H9 (cell line): ENCODE measurements around the gene GRIN2A. TPM values are rescaled to one million over a fixed set of nuclear protein-coding genes. Genes with fewer than 3 reads are reported as not detected.

Experiments used
- DNase-seq: peaks from one replicate; pipeline ENCODE4 v3.0.0-alpha.2; 2017
- H2AFZ ChIP-seq: one replicate; pipeline ENCODE4 v1.6.1; 2013; ENCODE audit warnings: mild to moderate bottlenecking, low read length, control low read depth, moderate library complexity
- H2AK5ac ChIP-seq: 2 replicates; pipeline ENCODE4 v1.6.1; 2013; ENCODE audit warnings: low read length, control low read depth, mixed read lengths; ENCODE audit not compliant: insufficient read length
- H2BK120ac ChIP-seq: one replicate; pipeline ENCODE4 v1.6.1; 2013; ENCODE audit warnings: low read depth, mild to moderate bottlenecking, low read length, control low read depth, inconsistent platforms; ENCODE audit not compliant: poor library complexity, severe bottlenecking
- H2BK12ac ChIP-seq: 2 replicates; pipeline ENCODE4 v1.6.1; 2013; ENCODE audit warnings: low read length, control low read depth, mixed read lengths, low read depth; ENCODE audit not compliant: insufficient read length
- H2BK15ac ChIP-seq: 2 replicates; pipeline ENCODE4 v1.6.1; 2013; ENCODE audit warnings: low read depth, low read length, control low read depth
- H2BK20ac ChIP-seq: one replicate; pipeline ENCODE4 v1.6.1; 2013; ENCODE audit warnings: low read depth, mild to moderate bottlenecking, low read length, control low read depth, inconsistent platforms; ENCODE audit not compliant: poor library complexity, severe bottlenecking
- H2BK5ac ChIP-seq: 2 replicates; pipeline ENCODE4 v1.6.1; 2013; ENCODE audit warnings: low read length, control low read depth, mixed read lengths; ENCODE audit not compliant: insufficient read length
- H3K14ac ChIP-seq: 2 replicates; pipeline ENCODE4 v1.6.1; 2013; ENCODE audit warnings: low read length, control low read depth; ENCODE audit not compliant: insufficient read depth
- H3K18ac ChIP-seq: 2 replicates; pipeline ENCODE4 v1.6.1; 2013; ENCODE audit warnings: low read depth, mild to moderate bottlenecking, mixed read lengths, low read length, control low read depth; ENCODE audit not compliant: insufficient read length
- H3K23ac ChIP-seq: 2 replicates; pipeline ENCODE4 v1.6.1; 2013; ENCODE audit warnings: low read length, control low read depth, mixed read lengths, low read depth; ENCODE audit not compliant: insufficient read length
- H3K23me2 ChIP-seq: 2 replicates; pipeline ENCODE4 v1.6.1; 2013; ENCODE audit warnings: low read depth, mild to moderate bottlenecking, mixed read lengths, low read length, control low read depth; ENCODE audit not compliant: insufficient read length, poor library complexity, severe bottlenecking
- H3K27ac ChIP-seq: 2 replicates; pipeline ENCODE4 v1.5.1; 2013; ENCODE audit warnings: low read length, control low read depth, mixed read lengths, low read depth; ENCODE audit not compliant: insufficient read length
- H3K27me3 ChIP-seq: 2 replicates; pipeline ENCODE4 v1.6.1; 2013; ENCODE audit warnings: low read length, control low read depth, inconsistent platforms; ENCODE audit not compliant: insufficient read depth
- H3K4ac ChIP-seq: 2 replicates; pipeline ENCODE4 v1.6.1; 2013; ENCODE audit warnings: low read depth, mild to moderate bottlenecking, control low read depth, inconsistent platforms, low read length, moderate library complexity
- H3K4me1 ChIP-seq: 2 replicates; pipeline ENCODE4 v1.6.1; 2013; ENCODE audit warnings: low read length, control low read depth, inconsistent platforms; ENCODE audit not compliant: insufficient read depth
- H3K4me2 ChIP-seq: 2 replicates; pipeline ENCODE4 v1.6.1; 2013; ENCODE audit warnings: low read length, control low read depth, mixed read lengths; ENCODE audit not compliant: insufficient read length, insufficient read depth
- H3K56ac ChIP-seq: 2 replicates; pipeline ENCODE4 v1.6.1; 2013; ENCODE audit warnings: low read depth, mild to moderate bottlenecking, mixed read lengths, low read length, control low read depth; ENCODE audit not compliant: insufficient read length
- H3K79me1 ChIP-seq: 2 replicates; pipeline ENCODE4 v1.6.1; 2013; ENCODE audit warnings: low read depth, mild to moderate bottlenecking, moderate library complexity, low read length, control low read depth, inconsistent platforms; ENCODE audit not compliant: insufficient read depth, poor library complexity, severe bottlenecking
- H3K79me2 ChIP-seq: 2 replicates; pipeline ENCODE4 v1.6.1; 2013; ENCODE audit warnings: low read length, control low read depth, inconsistent platforms; ENCODE audit not compliant: insufficient read depth
- H3K9ac ChIP-seq: 2 replicates; pipeline ENCODE4 v1.6.1; 2013; ENCODE audit warnings: low read length, control low read depth, mixed read lengths; ENCODE audit not compliant: insufficient read length; ENCODE audit errors: extremely low read depth
- H3K9me3 ChIP-seq: one replicate; pipeline ENCODE4 v1.6.1; 2013; ENCODE audit warnings: low read depth, low read length, inconsistent platforms; ENCODE audit not compliant: control insufficient read depth
- H3T11ph ChIP-seq: one replicate; pipeline ENCODE4 v1.6.1; 2013; ENCODE audit warnings: mild to moderate bottlenecking, low read length, control low read depth, inconsistent platforms
- H4K20me1 ChIP-seq: one replicate; pipeline ENCODE4 v1.6.1; 2013; ENCODE audit not compliant: control insufficient read depth, insufficient read length, insufficient read depth
- H4K5ac ChIP-seq: 2 replicates; pipeline ENCODE4 v1.6.1; 2013; ENCODE audit warnings: low read depth, mild to moderate bottlenecking, mixed read lengths, low read length, control low read depth; ENCODE audit not compliant: insufficient read length
- H4K8ac ChIP-seq: replicated peaks from 2 replicates; pipeline ENCODE4 v1.6.1; 2013; ENCODE audit warnings: low read length, control low read depth, mixed read lengths, low read depth; ENCODE audit not compliant: insufficient read length
- H4K91ac ChIP-seq: 2 replicates; pipeline ENCODE4 v1.6.1; 2013; ENCODE audit warnings: low read depth, mild to moderate bottlenecking, moderate library complexity, mixed read lengths, low read length, control low read depth; ENCODE audit not compliant: insufficient read length
- H3K27ac Mint-ChIP-seq, 3 experiments: 2 replicates in 2 of 3; 3 replicates in 1 of 3; pipeline ENCODE4 v1.8.0; 2020 to 2021; ENCODE audit warnings: mixed read lengths in 3 of 3, mild to moderate bottlenecking in 1 of 3, moderate library complexity in 1 of 3
- H3K27me3 Mint-ChIP-seq: 2 replicates; pipeline ENCODE4 v1.8.0; 2021; ENCODE audit warnings: low read depth, mild to moderate bottlenecking, moderate library complexity, mixed read lengths
- H3K36me3 Mint-ChIP-seq, 3 experiments: 2 replicates in 2 of 3; 3 replicates in 1 of 3; pipeline ENCODE4 v1.8.0; 2020 to 2021; ENCODE audit warnings: low read depth in 3 of 3, mixed read lengths in 3 of 3; ENCODE audit not compliant: insufficient read depth in 1 of 3
- H3K4me1 Mint-ChIP-seq, 2 experiments: 2 replicates each; pipeline ENCODE4 v1.8.0; 2020; ENCODE audit warnings: mixed read lengths in 2 of 2
- H3K4me3 Mint-ChIP-seq, 2 experiments: 2 replicates in 1 of 2; 3 replicates in 1 of 2; pipeline ENCODE4 v1.8.0; 2020 to 2021; ENCODE audit warnings: mild to moderate bottlenecking in 2 of 2, mixed read lengths in 2 of 2, moderate library complexity in 1 of 2
- H3K9me3 Mint-ChIP-seq, 2 experiments: 2 replicates in 1 of 2; 3 replicates in 1 of 2; pipeline ENCODE4 v1.8.0; 2020; ENCODE audit warnings: mild to moderate bottlenecking in 2 of 2, mixed read lengths in 2 of 2, moderate library complexity in 1 of 2
- WGBS: extraction: QIAGEN DNeasy Blood & Tissue Kit; methylation state at CpG from one replicate; pipeline ENCODE4 v1.1.7; 2013; ENCODE audit warnings: missing lambda C conversion rate, low lambda C conversion rate, mixed read lengths; ENCODE audit not compliant: insufficient read length; ENCODE audit errors: extremely low coverage; 5-methylcytosine and 5-hydroxymethylcytosine counted together
- total RNA-seq: library from RNA; stranded (reverse); gene quantifications from 2 replicates; pipeline ENCODE4 v1.2.1, GENCODE V29; 2021
- TF ChIP-seq, protein P1 (sequence below): fragments of 200-600 bp; sonication (generic); conservative IDR thresholded peaks from 3 replicates; pipeline ENCODE4 v1.8.0; 2021; ENCODE audit warnings: antibody characterized with exemption, mild to moderate bottlenecking

GRIN2A gene
- total RNA-seq, 1 experiment from 2014 or later, result 1.5 TPM

DNA sequence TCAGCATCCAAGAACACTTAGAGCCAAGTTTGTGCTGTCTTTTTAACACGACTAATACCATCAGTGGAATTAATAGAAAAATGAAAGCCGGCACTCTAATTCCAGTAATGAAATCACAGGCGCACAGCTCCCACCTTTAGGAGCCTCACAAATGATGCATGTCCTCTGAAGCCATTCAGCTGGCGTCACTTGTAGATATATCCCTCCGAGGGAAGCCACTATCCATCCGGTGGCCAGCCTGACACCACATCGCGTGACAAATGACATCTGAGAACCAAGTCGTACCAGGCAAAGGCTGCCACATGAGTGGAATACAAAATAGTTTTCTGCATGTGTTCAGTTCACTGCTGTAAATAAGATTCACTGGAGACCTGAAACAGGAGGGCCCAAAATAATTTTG lies 205.6 kb downstream of the GRIN2A start:
- Mint-ChIP-seq H3K9me3 (peaks cover 13 to 17% of the 10 kb centered on the region in 2 experiments), H3K27ac (no peak overlapping the region), H3K4me1 (peaks cover 22 to 29% of the 10 kb centered on the region in 2 experiments), H3K4me3 (no peak overlapping the region), H3K27me3 (peaks cover 31% of the 10 kb centered on the region), H3K36me3 (peaks cover 2 to 19% (median 9%) of the 10 kb centered on the region in 3 experiments; a peak in 4 of 7 replicates)
- Histone ChIP-seq H3K4me2 (no peak overlapping the region), H3K9ac (no peak overlapping the region), H4K5ac (no peak overlapping the region), H2BK12ac (no peak overlapping the region), H3K79me2 (no peaks in the 10 kb centered on the region), H2BK120ac (no peak overlapping the region), H3K4ac (no peak overlapping the region), H2BK5ac (no peak overlapping the region), H4K20me1 (no peaks in the 10 kb centered on the region), H3T11ph (no peak overlapping the region), H3K79me1 (no peaks in the 10 kb centered on the region), H3K23ac (no peak overlapping the region), H3K9me3 (no peaks in the 10 kb centered on the region), H2AK5ac (no peak overlapping the region), H4K91ac (no peak overlapping the region), H3K27me3 (no peaks in the 10 kb centered on the region; the same call in 1 of the 2 replicates), H3K27ac (no peak overlapping the region), H3K23me2 (no peaks in the 10 kb centered on the region), H3K4me1 (peaks cover 4% of the 10 kb centered on the region), H3K14ac (no peak overlapping the region), H3K56ac (no peak overlapping the region), H2BK20ac (no peak overlapping the region), H3K18ac (no peak overlapping the region), H2AFZ (no peak overlapping the region), H4K8ac (no peak overlapping the region), H2BK15ac (no peak overlapping the region)
- TF ChIP-seq, protein P1, sequence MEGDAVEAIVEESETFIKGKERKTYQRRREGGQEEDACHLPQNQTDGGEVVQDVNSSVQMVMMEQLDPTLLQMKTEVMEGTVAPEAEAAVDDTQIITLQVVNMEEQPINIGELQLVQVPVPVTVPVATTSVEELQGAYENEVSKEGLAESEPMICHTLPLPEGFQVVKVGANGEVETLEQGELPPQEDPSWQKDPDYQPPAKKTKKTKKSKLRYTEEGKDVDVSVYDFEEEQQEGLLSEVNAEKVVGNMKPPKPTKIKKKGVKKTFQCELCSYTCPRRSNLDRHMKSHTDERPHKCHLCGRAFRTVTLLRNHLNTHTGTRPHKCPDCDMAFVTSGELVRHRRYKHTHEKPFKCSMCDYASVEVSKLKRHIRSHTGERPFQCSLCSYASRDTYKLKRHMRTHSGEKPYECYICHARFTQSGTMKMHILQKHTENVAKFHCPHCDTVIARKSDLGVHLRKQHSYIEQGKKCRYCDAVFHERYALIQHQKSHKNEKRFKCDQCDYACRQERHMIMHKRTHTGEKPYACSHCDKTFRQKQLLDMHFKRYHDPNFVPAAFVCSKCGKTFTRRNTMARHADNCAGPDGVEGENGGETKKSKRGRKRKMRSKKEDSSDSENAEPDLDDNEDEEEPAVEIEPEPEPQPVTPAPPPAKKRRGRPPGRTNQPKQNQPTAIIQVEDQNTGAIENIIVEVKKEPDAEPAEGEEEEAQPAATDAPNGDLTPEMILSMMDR, result no peak
- DNase-seq, result no peak
- WGBS, result no CpG with 5 or more reads among the region's 9 CpGs
